H9 (cell line): ENCODE measurements around the gene KCNMA1. TPM values are rescaled to one million over a fixed set of nuclear protein-coding genes. Genes with fewer than 3 reads are reported as not detected.

Experiments
- DNase-seq: peaks from one replicate; pipeline ENCODE4 v3.0.0-alpha.2; 2017
- H2AFZ ChIP-seq: one replicate; pipeline ENCODE4 v1.6.1; 2013; ENCODE audit warnings: mild to moderate bottlenecking, low read length, control low read depth, moderate library complexity
- H2AK5ac ChIP-seq: 2 replicates; pipeline ENCODE4 v1.6.1; 2013; ENCODE audit warnings: low read length, control low read depth, mixed read lengths; ENCODE audit not compliant: insufficient read length
- H2BK120ac ChIP-seq: one replicate; pipeline ENCODE4 v1.6.1; 2013; ENCODE audit warnings: low read depth, mild to moderate bottlenecking, low read length, control low read depth, inconsistent platforms; ENCODE audit not compliant: poor library complexity, severe bottlenecking
- H2BK12ac ChIP-seq: 2 replicates; pipeline ENCODE4 v1.6.1; 2013; ENCODE audit warnings: low read length, control low read depth, mixed read lengths, low read depth; ENCODE audit not compliant: insufficient read length
- H2BK15ac ChIP-seq: 2 replicates; pipeline ENCODE4 v1.6.1; 2013; ENCODE audit warnings: low read depth, low read length, control low read depth
- H2BK20ac ChIP-seq: one replicate; pipeline ENCODE4 v1.6.1; 2013; ENCODE audit warnings: low read depth, mild to moderate bottlenecking, low read length, control low read depth, inconsistent platforms; ENCODE audit not compliant: poor library complexity, severe bottlenecking
- H2BK5ac ChIP-seq: 2 replicates; pipeline ENCODE4 v1.6.1; 2013; ENCODE audit warnings: low read length, control low read depth, mixed read lengths; ENCODE audit not compliant: insufficient read length
- H3K14ac ChIP-seq: 2 replicates; pipeline ENCODE4 v1.6.1; 2013; ENCODE audit warnings: low read length, control low read depth; ENCODE audit not compliant: insufficient read depth
- H3K18ac ChIP-seq: 2 replicates; pipeline ENCODE4 v1.6.1; 2013; ENCODE audit warnings: low read depth, mild to moderate bottlenecking, mixed read lengths, low read length, control low read depth; ENCODE audit not compliant: insufficient read length
- H3K23ac ChIP-seq: 2 replicates; pipeline ENCODE4 v1.6.1; 2013; ENCODE audit warnings: low read length, control low read depth, mixed read lengths, low read depth; ENCODE audit not compliant: insufficient read length
- H3K23me2 ChIP-seq: 2 replicates; pipeline ENCODE4 v1.6.1; 2013; ENCODE audit warnings: low read depth, mild to moderate bottlenecking, mixed read lengths, low read length, control low read depth; ENCODE audit not compliant: insufficient read length, poor library complexity, severe bottlenecking
- H3K27ac ChIP-seq: 2 replicates; pipeline ENCODE4 v1.5.1; 2013; ENCODE audit warnings: low read length, control low read depth, mixed read lengths, low read depth; ENCODE audit not compliant: insufficient read length
- H3K27me3 ChIP-seq: 2 replicates; pipeline ENCODE4 v1.6.1; 2013; ENCODE audit warnings: low read length, control low read depth, inconsistent platforms; ENCODE audit not compliant: insufficient read depth
- H3K4ac ChIP-seq: 2 replicates; pipeline ENCODE4 v1.6.1; 2013; ENCODE audit warnings: low read depth, mild to moderate bottlenecking, control low read depth, inconsistent platforms, low read length, moderate library complexity
- H3K4me1 ChIP-seq: 2 replicates; pipeline ENCODE4 v1.6.1; 2013; ENCODE audit warnings: low read length, control low read depth, inconsistent platforms; ENCODE audit not compliant: insufficient read depth
- H3K4me2 ChIP-seq: 2 replicates; pipeline ENCODE4 v1.6.1; 2013; ENCODE audit warnings: low read length, control low read depth, mixed read lengths; ENCODE audit not compliant: insufficient read length, insufficient read depth
- H3K56ac ChIP-seq: 2 replicates; pipeline ENCODE4 v1.6.1; 2013; ENCODE audit warnings: low read depth, mild to moderate bottlenecking, mixed read lengths, low read length, control low read depth; ENCODE audit not compliant: insufficient read length
- H3K79me1 ChIP-seq: 2 replicates; pipeline ENCODE4 v1.6.1; 2013; ENCODE audit warnings: low read depth, mild to moderate bottlenecking, moderate library complexity, low read length, control low read depth, inconsistent platforms; ENCODE audit not compliant: insufficient read depth, poor library complexity, severe bottlenecking
- H3K79me2 ChIP-seq: 2 replicates; pipeline ENCODE4 v1.6.1; 2013; ENCODE audit warnings: low read length, control low read depth, inconsistent platforms; ENCODE audit not compliant: insufficient read depth
- H3K9ac ChIP-seq: 2 replicates; pipeline ENCODE4 v1.6.1; 2013; ENCODE audit warnings: low read length, control low read depth, mixed read lengths; ENCODE audit not compliant: insufficient read length; ENCODE audit errors: extremely low read depth
- H3K9me3 ChIP-seq: one replicate; pipeline ENCODE4 v1.6.1; 2013; ENCODE audit warnings: low read depth, low read length, inconsistent platforms; ENCODE audit not compliant: control insufficient read depth
- H3T11ph ChIP-seq: one replicate; pipeline ENCODE4 v1.6.1; 2013; ENCODE audit warnings: mild to moderate bottlenecking, low read length, control low read depth, inconsistent platforms
- H4K20me1 ChIP-seq: one replicate; pipeline ENCODE4 v1.6.1; 2013; ENCODE audit not compliant: control insufficient read depth, insufficient read length, insufficient read depth
- H4K5ac ChIP-seq: 2 replicates; pipeline ENCODE4 v1.6.1; 2013; ENCODE audit warnings: low read depth, mild to moderate bottlenecking, mixed read lengths, low read length, control low read depth; ENCODE audit not compliant: insufficient read length
- H4K8ac ChIP-seq: replicated peaks from 2 replicates; pipeline ENCODE4 v1.6.1; 2013; ENCODE audit warnings: low read length, control low read depth, mixed read lengths, low read depth; ENCODE audit not compliant: insufficient read length
- H4K91ac ChIP-seq: 2 replicates; pipeline ENCODE4 v1.6.1; 2013; ENCODE audit warnings: low read depth, mild to moderate bottlenecking, moderate library complexity, mixed read lengths, low read length, control low read depth; ENCODE audit not compliant: insufficient read length
- H3K27ac Mint-ChIP-seq, 3 experiments: 2 replicates in 2 of 3; 3 replicates in 1 of 3; pipeline ENCODE4 v1.8.0; 2020 to 2021; ENCODE audit warnings: mixed read lengths in 3 of 3, mild to moderate bottlenecking in 1 of 3, moderate library complexity in 1 of 3
- H3K27me3 Mint-ChIP-seq: 2 replicates; pipeline ENCODE4 v1.8.0; 2021; ENCODE audit warnings: low read depth, mild to moderate bottlenecking, moderate library complexity, mixed read lengths
- H3K36me3 Mint-ChIP-seq, 3 experiments: 2 replicates in 2 of 3; 3 replicates in 1 of 3; pipeline ENCODE4 v1.8.0; 2020 to 2021; ENCODE audit warnings: low read depth in 3 of 3, mixed read lengths in 3 of 3; ENCODE audit not compliant: insufficient read depth in 1 of 3
- H3K4me1 Mint-ChIP-seq, 2 experiments: 2 replicates each; pipeline ENCODE4 v1.8.0; 2020; ENCODE audit warnings: mixed read lengths in 2 of 2
- H3K4me3 Mint-ChIP-seq, 2 experiments: 2 replicates in 1 of 2; 3 replicates in 1 of 2; pipeline ENCODE4 v1.8.0; 2020 to 2021; ENCODE audit warnings: mild to moderate bottlenecking in 2 of 2, mixed read lengths in 2 of 2, moderate library complexity in 1 of 2
- H3K9me3 Mint-ChIP-seq, 2 experiments: 2 replicates in 1 of 2; 3 replicates in 1 of 2; pipeline ENCODE4 v1.8.0; 2020; ENCODE audit warnings: mild to moderate bottlenecking in 2 of 2, mixed read lengths in 2 of 2, moderate library complexity in 1 of 2
- CTCF ChIP-seq: fragments of 200-600 bp; sonication (generic); conservative IDR thresholded peaks from 3 replicates; pipeline ENCODE4 v1.8.0; 2021; ENCODE audit warnings: antibody characterized with exemption, mild to moderate bottlenecking
- WGBS: extraction: QIAGEN DNeasy Blood & Tissue Kit; methylation state at CpG from one replicate; pipeline ENCODE4 v1.1.7; 2013; ENCODE audit warnings: missing lambda C conversion rate, low lambda C conversion rate, mixed read lengths; ENCODE audit not compliant: insufficient read length; ENCODE audit errors: extremely low coverage; 5-methylcytosine and 5-hydroxymethylcytosine counted together
- total RNA-seq: library from RNA; stranded (reverse); gene quantifications from 2 replicates; pipeline ENCODE4 v1.2.1, GENCODE V29; 2021

Gene KCNMA1
- total RNA-seq, 1 experiment from 2014 or later, result 2.0 TPM

- H2BK15ac ChIP-seq, result no peak overlapping the region
- no peak overlapping the region for H3K4ac ChIP-seq
- no peak overlapping the region for H3K27ac ChIP-seq
- H3K56ac ChIP-seq, result no peak overlapping the region
- H2BK5ac ChIP-seq, result no peak overlapping the region
- H3K18ac ChIP-seq, result no peak overlapping the region
- Mint-ChIP-seq H3K27ac (no peak overlapping the region), H3K9me3 (no peaks in the 10 kb centered on the region), H3K4me3 (no peak overlapping the region), H3K36me3 (no peaks in the 10 kb centered on the region), H3K27me3 (peaks cover 3% of the 10 kb centered on the region; the same call in 1 of the 2 replicates), H3K4me1 (peaks cover 5 to 6% of the 10 kb centered on the region in 2 experiments)
- no peak overlapping the region for H3K14ac ChIP-seq
- WGBS, result no CpG with 5 or more reads among the region's 3 CpGs
- no peak overlapping the region for H3K9ac ChIP-seq
- H2AFZ ChIP-seq, result no peak overlapping the region
- no peaks in the 10 kb centered on the region for H3K4me1 ChIP-seq
- H4K8ac ChIP-seq, result no peak overlapping the region
- H3K23ac ChIP-seq, result no peak overlapping the region
- no peak overlapping the region for H2BK20ac ChIP-seq
- no peak overlapping the region for H2AK5ac ChIP-seq
- DNase-seq, result no peak
- TF ChIP-seq CTCF, result no peak
- H3K4me2 ChIP-seq, result no peak overlapping the region
- no peaks in the 10 kb centered on the region for H3K79me2 ChIP-seq
- H3K23me2 ChIP-seq, result no peaks in the 10 kb centered on the region
- no peak overlapping the region for H2BK120ac ChIP-seq
- no peak overlapping the region for H4K91ac ChIP-seq
- no peaks in the 10 kb centered on the region for H3K27me3 ChIP-seq
- no peak overlapping the region for H4K5ac ChIP-seq
- no peaks in the 10 kb centered on the region for H4K20me1 ChIP-seq
- H3K79me1 ChIP-seq, result no peaks in the 10 kb centered on the region
- no peaks in the 10 kb centered on the region for H3K9me3 ChIP-seq
- no peak overlapping the region for H3T11ph ChIP-seq
- no peak overlapping the region for H2BK12ac ChIP-seq
Observed at GRCh38 chr10:77135555-77135954, 502.1 kb downstream of the KCNMA1 start.
